ENCODE data around the gene TMTC3.

- TF ChIP-seq ZNF274 (IDR thresholded peaks at IDR 0.05; ENCODE audit: low read depth, low read length) = no peak
- TF ChIP-seq YY1 (IDR thresholded peaks at IDR 0.05; ENCODE audit: insufficient read depth, insufficient read length) = no peak
- TF ChIP-seq SUZ12 (IDR thresholded peaks at IDR 0.05; ENCODE audit: extremely low read depth, insufficient read depth, insufficient read length) = no peak
Measured at GRCh38 chr12:88184196-88184595, 42.1 kb downstream of the TMTC3 start.
